ENCODE measurements around the gene TMCO4.

TMCO4 gene

GRCh38 chr1:19785660-19786059 is 14.1 kb downstream of the TMCO4 start:
- TF ChIP-seq FOXP2 (optimal IDR thresholded peaks at IDR 0.05; ENCODE audit: borderline replicate concordance, extremely low read depth, extremely low read length, insufficient read depth), result no peak
- no peak for TF ChIP-seq POLR2AphosphoS5 (IDR thresholded peaks at IDR 0.05; ENCODE audit: low read depth, low read length)
- TF ChIP-seq REST (IDR thresholded peaks at IDR 0.05; ENCODE audit: insufficient read depth in 1 of 2, low read depth in 2 of 2, low read length in 2 of 2), result no peak
- no peak for TF ChIP-seq SIN3A (IDR thresholded peaks at IDR 0.05; ENCODE audit: borderline replicate concordance, insufficient read depth, low read length)
- no peak for TF ChIP-seq TAF1 (IDR thresholded peaks at IDR 0.05; ENCODE audit: borderline replicate concordance, insufficient read depth, low read length)

GRCh38 chr1:19780267-19780877 is 19.3 kb downstream of the TMCO4 start:
- TF ChIP-seq TAF1 (IDR thresholded peaks at IDR 0.05; ENCODE audit: borderline replicate concordance, insufficient read depth, low read length), result no peak
- TF ChIP-seq REST (IDR thresholded peaks at IDR 0.05; ENCODE audit: insufficient read depth in 1 of 2, low read depth in 2 of 2, low read length in 2 of 2), result no peak
- TF ChIP-seq POLR2AphosphoS5 (IDR thresholded peaks at IDR 0.05; ENCODE audit: low read depth, low read length), result no peak
- no peak for TF ChIP-seq FOXP2 (optimal IDR thresholded peaks at IDR 0.05; ENCODE audit: borderline replicate concordance, extremely low read depth, extremely low read length, insufficient read depth)
- TF ChIP-seq SIN3A (IDR thresholded peaks at IDR 0.05; ENCODE audit: borderline replicate concordance, insufficient read depth, low read length), result no peak

- TF ChIP-seq FOXP2 (optimal IDR thresholded peaks at IDR 0.05; ENCODE audit: borderline replicate concordance, extremely low read depth, extremely low read length, insufficient read depth) (no peak), REST (IDR thresholded peaks at IDR 0.05; ENCODE audit: insufficient read depth in 1 of 2, low read depth in 2 of 2, low read length in 2 of 2) (no peak), TAF1 (IDR thresholded peaks at IDR 0.05; ENCODE audit: borderline replicate concordance, insufficient read depth, low read length) (no peak), POLR2AphosphoS5 (IDR thresholded peaks at IDR 0.05; ENCODE audit: low read depth, low read length) (no peak), SIN3A (IDR thresholded peaks at IDR 0.05; ENCODE audit: borderline replicate concordance, insufficient read depth, low read length) (no peak)
Observed at GRCh38 chr1:19776933-19777332, 22.8 kb downstream of the TMCO4 start.

- TF ChIP-seq REST (IDR thresholded peaks at IDR 0.05; ENCODE audit: insufficient read depth in 1 of 2, low read depth in 2 of 2, low read length in 2 of 2) (no peak), TAF1 (IDR thresholded peaks at IDR 0.05; ENCODE audit: borderline replicate concordance, insufficient read depth, low read length) (no peak), POLR2AphosphoS5 (IDR thresholded peaks at IDR 0.05; ENCODE audit: low read depth, low read length) (no peak), SIN3A (IDR thresholded peaks at IDR 0.05; ENCODE audit: borderline replicate concordance, insufficient read depth, low read length) (no peak), FOXP2 (optimal IDR thresholded peaks at IDR 0.05; ENCODE audit: borderline replicate concordance, extremely low read depth, extremely low read length, insufficient read depth) (no peak)
Observed at GRCh38 chr1:19776287-19776686, 23.4 kb downstream of the TMCO4 start.

Measured in PFSK-1 (cell line).